Activated naive CD4-positive, alpha-beta T cell treated with anti-CD3 and anti-CD28 coated beads, Interleukin-2, amount 10 ng/mL, durations not matched to agents 7 days and 5 days (primary cell): Measurements from ENCODE around the gene TMEM14A.

Source experiments
- CTCF ChIA-PET: fragments of 350-600 bp; sonication (Branson Sonifier 250); formaldehyde crosslinking; loops from one replicate; lab custom pipeline; 2021; ENCODE audit warnings: antibody characterized with exemption; lab: Charles Lee
- DNase-seq: peaks from one replicate; pipeline ENCODE4 v3.0.0-alpha.2; 2020
- H3K27ac Mint-ChIP-seq: one replicate; pipeline ENCODE4 v1.8.0; 2021; ENCODE audit warnings: mild to moderate bottlenecking, moderate library complexity, mixed read lengths
- H3K27me3 Mint-ChIP-seq: one replicate; pipeline ENCODE4 v1.8.0; 2021; ENCODE audit warnings: mild to moderate bottlenecking, mixed read lengths
- H3K36me3 Mint-ChIP-seq: one replicate; pipeline ENCODE4 v1.8.0; 2021; ENCODE audit warnings: mixed read lengths
- H3K4me1 Mint-ChIP-seq: one replicate; pipeline ENCODE4 v1.8.0; 2021; ENCODE audit warnings: mixed read lengths
- H3K4me3 Mint-ChIP-seq: one replicate; pipeline ENCODE4 v1.8.0; 2021; ENCODE audit warnings: mild to moderate bottlenecking, moderate library complexity, mixed read lengths
- H3K9me3 Mint-ChIP-seq: one replicate; pipeline ENCODE4 v1.8.0; 2021; ENCODE audit warnings: mixed read lengths

Gene TMEM14A

GRCh38 chr6:52724406-52725121 is 53.7 kb downstream of the TMEM14A start:
- Mint-ChIP-seq H3K36me3 (no peaks in the 10 kb centered on the region), H3K4me3 (no peak overlapping the region), H3K27ac (no peak overlapping the region), H3K27me3 (no peaks in the 10 kb centered on the region), H3K9me3 (no peaks in the 10 kb centered on the region), H3K4me1 (no peaks in the 10 kb centered on the region)
- DNase-seq: peak; percentile 73
- CTCF ChIA-PET: interaction anchor here (0.9 to 1.1 kb wide), 2 partner anchors 10 to 12 kb away, joined by 3 to 5 read pairs; no protein-coding TSS in a partner anchor

DNA sequence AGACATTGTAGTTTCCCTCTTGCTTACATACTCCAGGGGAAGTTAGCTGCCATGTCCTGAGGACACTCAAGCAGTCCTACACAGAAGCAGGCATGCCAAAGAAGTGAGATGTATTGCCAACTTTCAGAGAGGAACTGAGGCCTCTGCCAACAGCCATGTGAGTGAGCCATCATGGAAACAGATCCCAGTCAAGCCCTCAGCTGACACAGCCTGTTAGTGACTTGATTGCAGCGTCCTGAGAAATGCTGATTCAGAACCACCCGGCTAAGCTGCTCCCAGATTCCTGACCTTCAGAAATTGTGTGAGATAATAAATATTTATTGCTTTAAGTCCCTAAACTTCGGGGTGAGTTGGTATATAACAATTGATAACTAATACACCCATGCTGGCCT is 54.2 kb downstream of the TMEM14A start:
- Mint-ChIP-seq H3K4me1 (no peaks in the 10 kb centered on the region), H3K9me3 (no peaks in the 10 kb centered on the region), H3K36me3 (no peaks in the 10 kb centered on the region), H3K27ac (no peak overlapping the region), H3K4me3 (no peak overlapping the region), H3K27me3 (no peaks in the 10 kb centered on the region)
- CTCF ChIA-PET: interaction anchor here (0.8 to 1.1 kb wide), 3 partner anchors 9 to 13 kb away, joined by 3 to 5 read pairs (median 3); no protein-coding TSS in a partner anchor
- DNase-seq: no peak

- Mint-ChIP-seq H3K27me3 (no peaks in the 10 kb centered on the region), H3K36me3 (no peaks in the 10 kb centered on the region), H3K9me3 (no peaks in the 10 kb centered on the region), H3K4me1 (no peaks in the 10 kb centered on the region), H3K27ac (no peak overlapping the region), H3K4me3 (no peak overlapping the region)
- CTCF ChIA-PET: interaction anchor here (0.8 to 1.1 kb wide), 2 partner anchors 9 to 13 kb away, joined by 3 read pairs; no protein-coding TSS in a partner anchor
- DNase-seq: no peak
These were observed 54.8 kb downstream of the TMEM14A start for GRCh38 chr6:52725535-52726192.

DNA sequence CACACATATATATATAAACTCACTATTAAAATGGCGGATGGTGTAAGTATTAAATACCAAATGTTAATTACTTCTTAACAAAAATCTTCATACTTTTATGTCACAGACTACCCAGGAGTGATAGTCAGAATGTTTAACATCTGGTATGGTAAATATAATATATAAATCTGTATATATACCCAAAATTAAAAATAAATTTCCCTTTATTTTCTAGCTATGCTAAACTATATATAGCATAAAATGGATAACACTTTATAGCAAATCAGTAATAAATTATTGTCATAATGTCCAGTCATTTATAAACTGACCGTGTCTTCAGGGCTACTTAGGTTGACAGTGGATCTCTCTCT is 55.3 kb downstream of the TMEM14A start:
- H3K4me1 Mint-ChIP-seq: no peaks in the 10 kb centered on the region
- no peak overlapping the region for H3K4me3 Mint-ChIP-seq
- DNase-seq: no peak
- no peaks in the 10 kb centered on the region for H3K27me3 Mint-ChIP-seq
- H3K36me3 Mint-ChIP-seq: no peaks in the 10 kb centered on the region
- no peaks in the 10 kb centered on the region for H3K9me3 Mint-ChIP-seq
- no peak overlapping the region for H3K27ac Mint-ChIP-seq
- CTCF ChIA-PET: no interaction called here

GRCh38 chr6:52726741-52727535 is 56.0 kb downstream of the TMEM14A start:
- Mint-ChIP-seq H3K4me3 (no peak overlapping the region), H3K36me3 (no peaks in the 10 kb centered on the region), H3K4me1 (no peaks in the 10 kb centered on the region), H3K9me3 (no peaks in the 10 kb centered on the region), H3K27ac (no peak overlapping the region), H3K27me3 (no peaks in the 10 kb centered on the region)
- CTCF ChIA-PET: no interaction called here
- no peak for DNase-seq

- DNase-seq: no peak
- H3K4me1 Mint-ChIP-seq: no peaks in the 10 kb centered on the region
- no peak overlapping the region for H3K4me3 Mint-ChIP-seq
- H3K27me3 Mint-ChIP-seq: no peaks in the 10 kb centered on the region
- no peaks in the 10 kb centered on the region for H3K9me3 Mint-ChIP-seq
- H3K27ac Mint-ChIP-seq: no peak overlapping the region
- no peaks in the 10 kb centered on the region for H3K36me3 Mint-ChIP-seq
- CTCF ChIA-PET: no interaction called here
These were observed 57.0 kb downstream of the TMEM14A start for GRCh38 chr6:52727908-52728307.

DNA sequence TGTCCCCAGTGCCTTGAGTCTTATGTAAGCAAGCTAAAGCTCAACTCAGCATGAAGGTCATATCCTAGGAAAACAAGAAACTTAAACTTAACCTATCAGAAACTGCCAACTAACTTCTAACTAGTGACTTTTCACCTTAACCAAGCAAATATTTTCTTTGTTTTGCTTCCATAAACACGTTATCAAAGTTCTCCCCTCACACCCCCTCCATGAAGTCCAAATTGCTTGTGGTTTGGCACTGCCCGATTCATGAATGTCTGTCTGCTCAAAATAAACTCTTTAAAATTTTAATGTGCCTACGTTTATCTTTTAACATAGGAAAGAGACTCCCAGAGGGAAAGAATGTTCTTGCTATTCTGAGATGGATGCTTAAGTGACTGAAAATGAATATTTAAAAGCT is 57.5 kb downstream of the TMEM14A start:
- Mint-ChIP-seq H3K27ac (no peak overlapping the region), H3K9me3 (no peaks in the 10 kb centered on the region)

DNA sequence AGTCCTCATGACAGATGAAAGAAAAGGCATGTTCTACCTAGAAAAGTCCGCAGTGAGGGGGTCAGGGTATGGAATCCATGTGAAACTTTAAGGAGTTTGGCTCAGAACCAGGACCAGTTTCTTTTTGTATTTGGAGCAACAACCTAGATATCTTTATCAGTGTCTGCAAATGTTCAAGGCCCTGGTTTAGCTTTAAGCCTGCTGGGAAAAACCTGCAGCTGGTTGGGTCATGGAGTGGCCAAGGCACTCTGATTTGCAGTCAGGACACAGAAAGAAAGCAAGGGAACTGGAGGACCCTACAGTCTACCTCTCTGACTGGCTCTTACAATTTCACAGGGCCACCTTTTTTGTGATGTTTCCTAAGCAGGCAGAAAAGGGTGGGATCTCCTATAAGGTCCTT is 58.7 kb downstream of the TMEM14A start:
- Mint-ChIP-seq H3K4me3 (no peak overlapping the region), H3K36me3 (no peaks in the 10 kb centered on the region), H3K9me3 (no peaks in the 10 kb centered on the region), H3K4me1 (no peaks in the 10 kb centered on the region), H3K27me3 (no peaks in the 10 kb centered on the region), H3K27ac (no peak overlapping the region)
- DNase-seq: no peak
- CTCF ChIA-PET: no interaction called here

More for the DNA sequence above, 57.5 kb downstream of the TMEM14A start:
- no peaks in the 10 kb centered on the region for H3K36me3 Mint-ChIP-seq
- CTCF ChIA-PET: no interaction called here
- no peaks in the 10 kb centered on the region for H3K27me3 Mint-ChIP-seq
- no peaks in the 10 kb centered on the region for H3K4me1 Mint-ChIP-seq
- DNase-seq: no peak
- H3K4me3 Mint-ChIP-seq: no peak overlapping the region

DNA sequence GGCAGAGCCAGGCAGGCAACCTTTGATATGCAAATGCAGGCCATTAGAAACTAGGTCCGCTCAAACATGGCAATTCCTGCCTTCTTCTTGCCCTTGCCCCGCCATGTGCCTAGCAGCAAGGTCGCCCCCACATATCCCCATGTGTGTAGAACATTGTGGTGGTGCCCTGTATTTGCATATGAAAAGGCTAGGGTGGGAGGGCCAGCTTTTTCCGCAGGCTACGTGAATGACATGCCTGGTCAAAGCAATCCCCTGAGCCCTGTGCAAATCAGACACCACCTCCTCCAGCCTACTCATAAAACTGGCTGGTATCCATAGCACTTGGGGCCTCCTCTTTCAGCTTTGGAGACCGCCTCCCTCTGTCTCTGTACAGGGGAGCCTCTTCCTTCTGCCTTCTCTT is 60.8 kb downstream of the TMEM14A start:
- Mint-ChIP-seq H3K27me3 (no peaks in the 10 kb centered on the region), H3K9me3 (no peaks in the 10 kb centered on the region), H3K27ac (no peak overlapping the region), H3K4me3 (no peak overlapping the region), H3K36me3 (no peaks in the 10 kb centered on the region), H3K4me1 (no peaks in the 10 kb centered on the region)
- no peak for DNase-seq
- CTCF ChIA-PET: interaction anchor here (1.1 kb wide), 1 partner anchor 8 kb away, joined by 3 read pairs; no protein-coding TSS in a partner anchor

DNA sequence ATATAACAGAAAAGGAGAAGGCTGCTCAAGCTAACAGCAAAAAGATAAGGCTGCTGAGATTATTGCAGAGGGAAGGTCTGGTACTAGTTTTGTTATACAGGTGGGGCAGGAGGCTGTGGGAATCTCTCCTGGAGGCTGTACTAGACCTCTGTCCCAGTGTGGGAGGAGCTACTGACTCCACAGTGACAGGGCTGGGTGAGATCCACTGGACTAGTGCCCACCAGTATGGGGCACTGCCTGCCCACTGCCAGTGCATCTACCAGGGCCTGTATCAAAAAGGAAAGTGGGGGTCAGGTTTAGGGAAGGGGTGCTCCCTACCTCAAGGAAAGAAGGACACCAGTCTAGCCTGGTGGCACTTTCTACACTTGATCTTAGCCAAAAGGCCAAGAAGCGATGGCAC is 62.3 kb downstream of the TMEM14A start:
- H3K36me3 Mint-ChIP-seq: no peaks in the 10 kb centered on the region
- DNase-seq: no peak
- H3K4me1 Mint-ChIP-seq: no peaks in the 10 kb centered on the region
- CTCF ChIA-PET: no interaction called here
- H3K9me3 Mint-ChIP-seq: no peaks in the 10 kb centered on the region
- no peaks in the 10 kb centered on the region for H3K27me3 Mint-ChIP-seq
- H3K4me3 Mint-ChIP-seq: no peak overlapping the region
- no peak overlapping the region for H3K27ac Mint-ChIP-seq

DNA sequence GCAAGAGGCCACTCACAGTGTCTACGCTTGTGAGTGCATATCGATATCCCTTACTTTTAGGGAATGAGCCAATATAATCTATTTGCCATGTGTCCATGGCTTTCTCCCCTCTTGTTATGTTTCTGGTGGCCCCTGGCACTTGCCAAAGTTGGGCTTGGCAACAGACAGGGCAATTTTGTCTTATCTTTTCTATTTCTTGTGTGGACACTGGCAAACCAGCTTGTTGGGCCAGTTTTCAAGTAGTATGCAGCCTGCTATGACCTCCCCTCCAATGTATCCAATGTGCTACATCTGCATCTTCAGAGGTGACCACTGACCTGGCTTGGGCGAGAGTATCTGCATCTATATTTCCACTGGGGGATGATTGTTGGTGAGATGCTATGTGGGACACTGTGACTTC is 63.2 kb downstream of the TMEM14A start:
- CTCF ChIA-PET: interaction anchor here (0.7 to 1.6 kb wide), 2 partner anchors 9 kb away, joined by 3 to 5 read pairs; no protein-coding TSS in a partner anchor
- H3K27me3 Mint-ChIP-seq: no peaks in the 10 kb centered on the region
- no peak overlapping the region for H3K27ac Mint-ChIP-seq
- no peaks in the 10 kb centered on the region for H3K9me3 Mint-ChIP-seq
- H3K36me3 Mint-ChIP-seq: no peaks in the 10 kb centered on the region
- H3K4me1 Mint-ChIP-seq: no peaks in the 10 kb centered on the region
- H3K4me3 Mint-ChIP-seq: no peak overlapping the region
- DNase-seq: no peak

DNA sequence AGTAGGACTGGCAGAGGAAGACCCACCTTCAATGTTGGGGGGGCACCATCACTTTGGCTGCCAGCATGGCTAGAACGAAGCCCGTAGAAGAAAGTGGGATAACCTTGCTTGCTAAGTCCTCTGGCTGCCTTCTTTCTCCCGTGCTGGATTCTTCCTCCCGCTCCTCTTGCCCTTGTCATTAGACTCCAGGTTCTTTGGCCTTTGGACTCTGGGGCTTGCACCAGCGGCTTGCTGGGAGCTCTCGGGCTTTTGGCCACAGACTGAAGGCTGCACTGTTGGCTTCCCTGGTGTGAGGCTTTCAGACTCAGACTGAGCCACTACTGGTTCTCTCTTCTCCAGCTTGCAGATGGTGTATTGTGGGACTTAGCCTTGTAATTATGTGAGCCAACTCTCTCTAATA is 64.2 kb downstream of the TMEM14A start:
- no peaks in the 10 kb centered on the region for H3K9me3 Mint-ChIP-seq
- H3K4me1 Mint-ChIP-seq: no peaks in the 10 kb centered on the region
- no peak overlapping the region for H3K4me3 Mint-ChIP-seq
- peaks cover 3% of the 10 kb centered on the region for H3K27me3 Mint-ChIP-seq
- H3K27ac Mint-ChIP-seq: no peak overlapping the region
- DNase-seq: no peak
- no peaks in the 10 kb centered on the region for H3K36me3 Mint-ChIP-seq
- CTCF ChIA-PET: interaction anchor here (1.6 kb wide), 1 partner anchor 10 kb away, joined by 5 read pairs; no protein-coding TSS in a partner anchor

- no peak overlapping the region for H3K27ac Mint-ChIP-seq
- no peak for DNase-seq
- no peak overlapping the region for H3K4me3 Mint-ChIP-seq
- CTCF ChIA-PET: no interaction called here
- H3K36me3 Mint-ChIP-seq: no peaks in the 10 kb centered on the region
- no peaks in the 10 kb centered on the region for H3K9me3 Mint-ChIP-seq
- H3K27me3 Mint-ChIP-seq: peaks cover 7% of the 10 kb centered on the region
- no peaks in the 10 kb centered on the region for H3K4me1 Mint-ChIP-seq
These were observed 65.2 kb downstream of the TMEM14A start for GRCh38 chr6:52736145-52736544.
